Right ventricle myocardium superior (tissue), 1 donor: ENCODE data around the gene FAM135A. TPM values are rescaled to one million over a fixed set of nuclear protein-coding genes. Genes with fewer than 3 reads are reported as not detected.

ENCODE experiments used
- ATAC-seq: fragments of 200-7000 bp; cut with Tn5 transposase; one replicate; pipeline ENCODE4 v1.9.1; 2020; ENCODE audit warnings: mild to moderate bottlenecking; ENCODE audit not compliant: poor library complexity
- DNase-seq: peaks from one replicate; pipeline ENCODE4 v3.0.0-alpha.2; 2020
- intact Hi-C: fragments of 100-400 bp; cut with DNase I; formaldehyde crosslinking; loops from one replicate; pipeline ENCODE4 v1.11.2; 2022
- total RNA-seq: library from RNA; stranded (reverse); fragmentation: NEBNext Ultra II Directional; extraction: Animal tissue kit (Norgen Biotek cat#: 25700); gene quantifications from one replicate; pipeline ENCODE4 v1.2.1, GENCODE V29; 2021
- donor health status: DM: no; HTN: yes; CAD: no; lungs with severe emphysema.

FAM135A gene
- total RNA-seq, 1 donor from 2014 or later, result 14.3 TPM

- intact Hi-C loops, result no loop called here
Observed at GRCh38 chr6:70394518-70395300, 18.6 kb upstream of the FAM135A start.

GRCh38 chr6:70395301-70395672 lies 18.0 kb upstream of the FAM135A start:
- DNase-seq (no peak), ATAC-seq (no peak)
- intact Hi-C loops, result no loop called here

More at GRCh38 chr6:70394518-70395300, 18.6 kb upstream of the FAM135A start:
- no peak for DNase-seq
- ATAC-seq, result no peak

GRCh38 chr6:70396163-70396562 lies 17.1 kb upstream of the FAM135A start:
- intact Hi-C loops, result no loop called here
- ATAC-seq (no peak), DNase-seq (no peak)

- intact Hi-C loops, result no loop called here
- no peak for ATAC-seq
- DNase-seq, result no peak
Observed at GRCh38 chr6:70396796-70397729, 16.2 kb upstream of the FAM135A start.

GRCh38 chr6:70398783-70399728 lies 14.3 kb upstream of the FAM135A start:
- ATAC-seq (peak; percentile 79), DNase-seq (peak; percentile 40)
- intact Hi-C loops, result no loop called here

- intact Hi-C loops, result no loop called here
- ATAC-seq (no peak), DNase-seq (no peak)
Observed at GRCh38 chr6:70404658-70405057, 8.7 kb upstream of the FAM135A start.

- ATAC-seq, result no peak
- no peak for DNase-seq
- intact Hi-C loops, result no loop called here
Observed at GRCh38 chr6:70409216-70409615, 4.1 kb upstream of the FAM135A start.

- intact Hi-C loops, result no loop called here
- DNase-seq, result no peak
- no peak for ATAC-seq
Observed at GRCh38 chr6:70411542-70412251, 1.6 kb upstream of the FAM135A start.

- intact Hi-C loops, result no loop called here
- DNase-seq (no peak), ATAC-seq (peak; percentile 50)
Observed at GRCh38 chr6:70412252-70413113, 825 bp upstream of the FAM135A start.

- intact Hi-C loops, result no loop called here
- ATAC-seq (no peak), DNase-seq (no peak)
Observed at GRCh38 chr6:70413992-70414494, 735 bp downstream of the FAM135A start.

- intact Hi-C loops, result no loop called here
- no peak for ATAC-seq
- no peak for DNase-seq
Observed at GRCh38 chr6:70414813-70415212, 1.5 kb downstream of the FAM135A start.

GRCh38 chr6:70415247-70415646 lies 1.9 kb downstream of the FAM135A start:
- DNase-seq, result no peak
- intact Hi-C loops, result no loop called here
- no peak for ATAC-seq

GRCh38 chr6:70415660-70416059 lies 2.4 kb downstream of the FAM135A start:
- intact Hi-C loops, result no loop called here
- DNase-seq, result no peak
- no peak for ATAC-seq

- ATAC-seq, result peak; percentile 34
- intact Hi-C loops, result no loop called here
- no peak for DNase-seq
Observed at GRCh38 chr6:70421509-70421908, 8.2 kb downstream of the FAM135A start.

- DNase-seq (no peak), ATAC-seq (no peak)
- intact Hi-C loops, result no loop called here
Observed at GRCh38 chr6:70423189-70424134, 10.2 kb downstream of the FAM135A start.

- intact Hi-C loops, result no loop called here
- ATAC-seq (no peak), DNase-seq (no peak)
Observed at GRCh38 chr6:70424291-70424690, 11.0 kb downstream of the FAM135A start.
